HG03045 (cell line): ENCODE results near the gene SRRM2.

ENCODE experiments used
- ATAC-seq: cut with Tn5 transposase; IDR thresholded peaks from one replicate; pipeline ENCODE4 v1.9.1; 2021; ENCODE audit warnings: mild to moderate bottlenecking, moderate library complexity; ENCODE audit not compliant: unreplicated experiment

SRRM2 gene

DNA sequence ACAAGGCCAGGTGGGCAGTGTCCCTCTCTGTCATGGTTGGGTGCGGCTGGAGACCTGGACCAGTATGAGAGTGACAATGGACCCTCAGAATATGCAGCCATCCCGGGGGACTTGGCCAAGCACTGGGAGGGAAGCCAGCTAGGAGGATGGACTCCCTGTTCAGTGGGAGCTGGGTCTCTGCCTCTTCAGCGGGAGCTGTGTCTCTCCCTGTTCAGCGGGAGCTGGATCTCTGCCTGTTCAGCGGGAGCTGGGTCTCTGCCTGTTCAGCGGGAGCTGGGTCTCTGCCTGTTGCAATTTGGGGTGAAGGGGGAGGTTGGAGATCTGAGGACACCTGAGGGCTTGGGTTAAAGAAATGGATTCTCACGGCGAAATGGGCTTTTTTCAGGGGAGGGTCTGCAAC is 38.7 kb downstream of the SRRM2 start:
- no peak for ATAC-seq

DNA sequence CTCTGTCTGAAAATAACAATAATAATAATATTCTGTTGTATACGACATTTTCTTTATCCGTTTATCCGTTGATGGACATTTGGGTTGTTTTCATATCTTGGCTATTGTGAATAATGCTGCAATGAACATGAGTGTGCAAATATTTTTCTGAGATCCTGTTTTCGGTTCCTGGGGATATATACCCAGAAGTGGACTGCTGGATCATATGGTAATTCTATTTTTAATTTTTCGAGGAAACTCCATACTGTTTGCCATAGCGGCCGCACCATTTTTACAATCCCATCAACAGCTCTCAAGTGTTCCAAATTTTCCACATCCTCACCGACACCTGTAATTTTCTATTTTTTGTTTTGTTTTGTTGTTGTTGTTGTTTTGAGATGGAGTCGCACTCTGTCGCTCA is 40.5 kb downstream of the SRRM2 start:
- no peak for ATAC-seq

DNA sequence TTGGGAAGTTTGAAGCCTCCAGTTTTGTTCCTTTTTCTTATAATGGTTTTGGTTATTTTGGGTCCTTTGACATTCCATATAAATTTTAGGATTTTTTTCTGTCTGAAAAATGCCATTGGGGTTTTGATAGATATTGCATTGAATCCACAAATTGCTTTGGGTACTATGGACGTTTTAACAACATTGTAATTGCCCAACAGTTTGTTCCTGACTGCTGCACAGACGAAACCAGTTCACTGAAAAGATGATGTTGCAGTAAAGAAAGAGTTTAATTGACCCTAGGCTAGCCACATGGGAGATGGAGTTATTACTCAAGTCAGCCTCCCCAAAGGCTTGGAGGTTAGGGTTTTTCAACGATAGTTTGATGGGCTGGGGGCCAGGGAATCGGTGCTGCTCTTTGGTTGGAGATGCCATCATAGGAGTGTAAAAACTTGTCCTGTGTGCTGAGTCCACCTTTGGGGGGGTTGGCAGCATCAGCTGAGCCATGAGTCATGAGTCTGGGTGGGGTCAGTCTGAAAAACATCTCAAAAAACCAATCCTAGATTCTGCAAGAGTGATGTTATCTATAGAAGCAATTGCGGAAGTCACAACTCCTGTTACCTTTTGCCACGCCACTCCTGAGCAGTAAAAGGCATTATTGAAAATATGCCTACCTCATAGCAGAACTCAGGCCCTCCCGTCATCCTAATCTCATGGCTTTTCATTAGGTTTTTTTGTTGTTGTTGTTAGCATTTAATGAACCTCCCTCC is 43.1 kb downstream of the SRRM2 start:
- ATAC-seq, result no peak

DNA sequence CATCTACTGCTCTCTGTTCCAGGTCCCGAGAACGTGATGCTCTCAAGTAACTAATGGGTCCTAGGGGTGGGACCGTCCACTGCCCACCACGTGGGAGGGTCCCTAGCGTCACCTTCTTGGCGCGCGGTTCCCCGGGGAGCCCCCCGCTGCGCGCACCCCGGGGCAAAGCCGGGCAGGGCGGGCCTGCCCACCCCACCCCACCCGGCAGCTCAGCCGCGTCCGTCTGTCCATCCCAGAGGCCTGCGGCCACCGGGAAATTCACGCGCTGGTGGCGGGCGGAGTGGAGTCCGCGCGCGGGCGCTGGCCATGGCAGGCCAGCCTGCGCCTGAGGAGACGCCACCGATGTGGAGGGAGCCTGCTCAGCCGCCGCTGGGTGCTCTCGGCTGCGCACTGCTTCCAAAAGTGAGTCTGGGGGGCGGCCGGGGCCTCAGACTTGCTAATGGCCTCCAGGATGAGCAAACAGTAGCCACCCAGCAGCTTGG is 46.3 kb downstream of the SRRM2 start:
- ATAC-seq, result no peak

DNA sequence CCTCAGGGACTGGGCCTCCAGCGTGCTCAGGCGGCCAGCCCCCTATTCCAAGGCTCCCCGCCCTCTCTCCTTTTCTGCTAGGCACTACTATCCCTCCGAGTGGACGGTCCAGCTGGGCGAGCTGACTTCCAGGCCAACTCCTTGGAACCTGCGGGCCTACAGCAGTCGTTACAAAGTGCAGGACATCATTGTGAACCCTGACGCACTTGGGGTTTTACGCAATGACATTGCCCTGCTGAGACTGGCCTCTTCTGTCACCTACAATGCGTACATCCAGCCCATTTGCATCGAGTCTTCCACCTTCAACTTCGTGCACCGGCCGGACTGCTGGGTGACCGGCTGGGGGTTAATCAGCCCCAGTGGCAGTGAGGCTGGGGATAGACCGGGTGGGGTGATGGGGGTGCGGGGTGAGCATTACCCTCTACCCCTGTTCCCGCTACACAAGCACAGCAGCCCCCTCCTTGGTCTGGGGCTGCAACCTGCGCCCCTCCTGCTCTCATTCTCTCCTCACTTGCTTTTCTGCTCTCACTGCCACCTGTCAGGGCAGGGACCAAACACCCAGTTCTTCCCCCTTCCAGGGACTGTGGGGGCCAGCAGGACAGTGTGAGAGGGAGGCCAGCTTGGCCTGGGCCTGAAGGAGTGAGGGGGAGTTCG is 46.9 kb downstream of the SRRM2 start:
- no peak for ATAC-seq

DNA sequence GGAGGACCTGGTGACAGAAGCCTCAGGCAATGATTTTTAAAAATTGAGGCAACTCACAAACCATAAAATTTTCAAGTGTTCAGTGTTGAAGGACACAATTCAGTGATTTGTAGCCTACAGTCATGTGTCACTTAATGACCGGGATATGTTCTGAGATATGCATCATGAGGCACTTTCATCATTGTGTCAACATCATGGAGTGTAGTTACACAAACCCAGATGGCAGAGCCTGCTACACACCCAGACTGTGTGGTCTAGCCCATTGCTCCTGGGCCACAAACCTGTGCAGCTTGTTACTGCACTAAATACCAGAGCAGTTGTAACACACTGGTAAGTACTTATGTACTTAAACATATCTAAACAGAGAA is 47.4 kb downstream of the SRRM2 start:
- no peak for ATAC-seq

DNA sequence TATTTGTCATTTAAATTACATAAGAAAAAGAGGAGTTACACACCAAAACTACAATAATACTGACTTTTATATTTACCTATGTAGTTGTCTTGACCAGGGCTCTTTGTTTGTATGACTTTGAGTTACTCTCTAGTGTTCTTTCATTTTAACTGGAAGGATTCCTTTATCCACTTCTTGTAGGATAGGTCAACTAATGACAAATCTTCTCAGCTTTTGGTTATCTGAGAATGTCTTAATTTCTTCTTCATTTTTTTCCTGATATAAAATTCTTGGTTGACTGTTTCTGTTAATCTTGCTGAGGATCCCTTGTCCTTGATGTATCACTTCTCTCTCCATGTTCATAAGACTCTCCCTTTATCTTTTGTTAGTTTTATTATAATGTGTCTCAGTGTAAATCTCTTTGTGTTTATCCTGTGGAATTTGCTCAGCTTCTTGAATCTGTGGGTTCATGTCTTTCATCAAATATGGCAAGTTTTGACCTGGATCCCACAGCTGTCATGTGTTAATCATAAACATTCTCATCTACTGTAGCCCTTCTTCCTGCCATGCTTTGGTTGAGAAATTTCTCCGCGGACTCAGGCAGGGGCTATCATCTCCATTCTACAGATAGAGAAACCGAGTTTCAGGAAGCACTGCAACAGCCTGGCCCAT is 51.2 kb downstream of the SRRM2 start:
- no peak for ATAC-seq

DNA sequence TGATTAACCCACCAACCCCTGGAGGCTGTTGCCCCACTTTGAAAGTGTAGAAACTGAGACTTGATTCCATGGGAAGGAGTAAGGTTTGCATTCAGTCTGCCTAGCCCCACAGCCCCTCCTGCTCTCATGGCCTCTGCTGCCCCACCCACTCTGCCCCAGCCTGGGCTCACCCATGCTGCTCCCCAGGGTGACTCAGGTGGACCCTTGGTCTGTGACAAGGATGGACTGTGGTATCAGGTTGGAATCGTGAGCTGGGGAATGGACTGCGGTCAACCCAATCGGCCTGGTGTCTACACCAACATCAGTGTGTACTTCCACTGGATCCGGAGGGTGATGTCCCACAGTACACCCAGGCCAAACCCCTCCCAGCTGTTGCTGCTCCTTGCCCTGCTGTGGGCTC is 52.3 kb downstream of the SRRM2 start:
- no peak for ATAC-seq

DNA sequence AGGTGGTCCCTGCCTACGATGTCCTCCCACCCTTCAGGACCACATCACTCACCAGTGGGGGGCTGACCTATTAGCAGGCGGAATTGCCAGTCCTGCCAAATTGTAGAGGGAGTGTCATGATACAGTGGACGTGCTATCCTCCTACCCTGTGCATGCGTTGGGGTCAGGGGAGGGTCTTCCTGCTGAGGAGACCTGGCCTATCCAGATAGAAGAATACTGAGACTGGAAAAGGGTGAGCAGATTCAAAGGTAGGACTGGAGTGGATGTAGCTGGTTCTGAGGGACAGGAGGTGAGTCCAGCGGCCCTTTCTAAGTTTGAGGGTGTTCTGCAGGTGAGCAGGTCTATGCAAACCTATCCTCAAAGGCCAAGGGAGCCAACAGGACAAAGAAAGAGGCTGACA is 53.8 kb downstream of the SRRM2 start:
- ATAC-seq, result no peak

DNA sequence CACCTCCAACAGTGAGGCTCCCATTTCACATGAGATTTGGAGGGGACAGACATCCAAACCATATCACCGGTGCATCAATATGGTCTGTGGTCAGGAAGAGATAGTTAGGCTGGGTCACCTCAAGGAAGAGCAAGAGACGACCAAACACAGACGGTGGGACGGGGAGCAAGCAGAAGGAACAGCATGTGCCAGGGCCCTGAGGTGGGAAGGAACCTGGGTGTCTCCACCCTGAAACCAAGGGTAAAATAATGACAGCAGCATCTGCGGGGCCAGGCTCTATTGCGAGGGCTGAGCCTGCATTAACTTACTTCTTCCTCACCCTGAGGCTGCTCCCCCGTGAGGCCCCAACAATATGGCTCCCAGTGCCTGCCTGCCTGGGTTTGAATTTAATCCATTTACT is 55.7 kb downstream of the SRRM2 start:
- ATAC-seq, result no peak

DNA sequence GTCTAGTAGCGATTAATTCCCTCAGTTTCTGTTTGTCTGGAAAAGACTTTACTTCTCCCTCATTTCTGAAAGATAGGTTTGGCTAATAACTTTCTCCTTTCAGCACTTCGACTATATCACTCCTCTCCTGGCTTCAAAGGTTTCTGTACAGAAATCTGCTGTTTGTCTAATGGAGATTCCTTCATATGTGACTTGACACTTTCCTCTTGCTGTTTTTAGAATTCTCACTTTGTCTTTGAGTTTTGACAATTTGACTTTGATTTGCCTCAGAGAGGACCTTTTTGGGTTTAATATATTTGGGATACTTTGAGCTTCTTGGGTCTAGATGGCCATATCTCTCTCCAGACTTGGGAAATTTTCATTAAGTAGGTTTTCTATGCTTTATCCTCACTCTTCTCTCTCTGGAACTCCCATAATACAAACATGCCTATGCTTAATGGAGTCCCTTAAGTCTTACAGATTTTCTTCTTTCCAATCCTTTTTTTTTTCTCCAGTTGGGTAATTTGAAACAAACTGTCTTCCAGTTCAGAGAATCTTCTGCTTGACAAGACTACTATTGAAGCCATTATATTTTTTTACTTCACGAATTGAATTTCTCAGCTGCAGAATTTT is 56.8 kb downstream of the SRRM2 start:
- ATAC-seq, result no peak

DNA sequence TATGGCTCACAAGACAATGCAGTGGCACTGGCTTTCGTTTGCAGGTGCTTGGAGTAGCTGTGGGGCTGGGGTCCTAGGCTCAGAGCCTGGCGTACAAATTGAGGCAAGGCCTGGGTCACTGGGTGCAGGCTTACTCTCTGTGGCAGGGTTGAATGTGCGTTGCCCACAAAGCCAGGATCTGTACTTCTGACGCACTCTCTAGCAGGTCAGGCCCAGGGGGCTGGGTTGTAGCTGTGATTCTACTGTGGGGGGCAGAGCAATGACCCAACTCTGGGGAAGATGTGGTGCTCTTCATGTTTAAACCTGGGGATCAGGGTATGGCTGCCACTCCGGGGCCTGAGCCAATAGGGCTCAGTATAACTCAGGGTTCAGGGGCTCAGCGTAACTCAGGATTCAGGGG is 58.2 kb downstream of the SRRM2 start:
- ATAC-seq, result no peak

DNA sequence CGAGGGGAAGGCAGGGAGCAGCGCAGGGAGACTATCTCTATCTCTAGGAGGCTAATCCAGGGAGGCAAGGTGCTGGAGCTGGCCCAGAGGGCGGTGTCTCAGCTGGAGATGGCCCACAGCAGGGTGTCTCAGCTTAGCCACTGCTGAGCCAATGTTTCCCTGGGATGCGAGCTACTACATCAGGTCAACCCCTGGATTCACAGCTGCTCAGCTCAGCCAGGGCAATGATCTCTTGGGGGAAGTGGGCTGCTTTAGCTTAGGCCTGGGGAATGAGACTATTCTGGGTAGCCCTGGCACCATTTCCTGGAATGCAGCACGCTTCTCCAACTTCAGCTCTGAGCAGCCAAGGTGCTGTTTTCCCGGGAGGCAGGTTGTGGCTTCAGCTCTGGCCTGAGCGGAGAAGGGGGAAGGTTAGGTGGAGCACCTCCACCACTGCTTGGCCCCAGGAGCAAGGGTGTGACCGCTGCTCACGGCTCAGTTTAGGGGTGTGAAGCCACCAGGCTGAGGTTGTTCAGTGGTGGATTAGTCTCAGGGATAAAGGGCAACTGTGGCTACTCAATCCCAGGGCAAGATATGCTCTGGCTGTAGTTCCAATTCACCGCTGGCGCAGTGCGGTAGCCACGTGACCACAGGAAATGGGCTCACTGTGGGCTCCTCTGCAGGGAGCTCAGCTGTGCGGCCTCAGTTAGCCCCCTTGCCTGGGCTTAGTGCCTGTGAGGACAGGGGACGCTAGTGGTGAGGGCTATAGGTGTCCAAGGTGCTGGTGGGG is 59.4 kb downstream of the SRRM2 start:
- ATAC-seq, result no peak

DNA sequence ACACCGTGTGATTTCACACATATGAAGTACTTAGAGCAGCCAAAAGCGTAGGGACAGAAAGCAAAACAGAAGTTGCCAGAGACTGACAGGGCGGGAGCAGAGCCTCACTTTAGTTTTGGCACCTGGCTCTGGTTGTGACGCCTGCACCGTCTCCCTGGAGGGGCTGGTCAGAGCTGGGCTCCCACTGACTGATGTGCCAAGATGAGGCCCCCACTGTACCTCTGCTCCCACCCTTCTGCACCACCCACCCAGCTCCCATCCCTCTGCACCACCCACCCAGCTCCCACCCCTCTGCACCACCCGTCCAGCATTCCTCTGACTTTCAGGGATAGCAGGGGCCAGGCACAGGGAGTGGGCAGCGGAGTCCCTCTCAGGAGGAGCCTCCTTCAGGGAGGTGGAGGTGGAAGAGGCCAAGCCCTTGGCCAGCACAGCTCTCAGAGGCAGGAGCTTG is 61.4 kb downstream of the SRRM2 start:
- ATAC-seq, result no peak

DNA sequence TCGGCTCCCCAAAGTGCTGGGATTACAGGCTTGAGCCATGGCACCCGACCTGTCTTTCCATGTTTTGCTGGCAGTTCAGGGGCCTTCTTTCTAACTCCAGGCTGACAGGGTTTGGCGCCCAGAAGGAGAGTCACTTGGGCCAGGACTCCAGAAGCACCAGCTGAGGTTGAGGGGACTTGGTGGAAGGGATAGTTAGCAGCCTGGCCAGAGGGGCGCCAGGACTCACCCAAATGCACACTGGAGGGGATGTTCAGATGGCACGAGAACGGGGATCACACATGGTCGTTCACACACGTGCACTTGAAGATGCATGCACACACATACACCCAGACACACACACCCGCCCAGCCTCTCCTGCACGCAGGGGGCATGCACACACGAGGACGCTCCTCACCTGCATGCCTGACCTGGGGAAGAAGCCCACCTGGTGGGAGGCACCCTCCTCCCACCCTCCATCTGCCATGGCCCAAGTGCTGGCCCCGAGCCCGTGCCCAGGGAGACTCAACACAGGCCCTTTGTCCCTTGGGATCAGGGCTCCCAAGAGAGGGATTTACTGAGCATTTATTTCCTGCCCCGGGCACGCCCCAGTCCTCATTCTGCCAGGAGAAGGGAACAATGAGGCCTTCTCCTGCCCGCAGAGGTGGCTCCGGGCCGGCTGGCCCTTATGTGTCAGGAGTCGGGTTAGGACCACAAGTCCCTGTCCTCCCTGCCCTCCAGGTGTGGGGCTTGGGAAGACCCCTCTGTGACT is 62.3 kb downstream of the SRRM2 start:
- ATAC-seq, result no peak

DNA sequence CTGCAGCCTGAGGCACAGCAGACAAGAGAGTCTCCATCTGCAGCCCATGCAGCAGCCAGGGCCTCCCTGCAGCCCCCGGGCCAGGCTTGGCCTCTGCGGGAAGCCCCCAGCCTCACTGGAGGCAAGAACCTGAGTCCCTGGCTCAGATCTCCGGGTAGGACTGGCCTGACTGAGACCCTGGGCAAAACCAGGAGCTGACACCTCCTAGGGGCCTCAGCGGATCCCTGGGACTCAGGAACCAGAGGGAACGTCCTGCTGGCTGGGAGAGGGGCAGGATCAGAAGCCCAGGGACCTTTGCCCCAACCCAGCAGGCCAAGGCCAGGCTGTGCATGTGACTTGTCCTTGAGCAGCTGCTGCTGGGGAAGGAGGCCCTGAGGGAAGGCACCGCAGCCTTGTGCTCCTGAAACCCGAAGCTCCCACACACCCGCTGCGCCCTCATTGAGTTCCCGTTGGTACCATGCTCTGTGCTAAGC is 62.9 kb downstream of the SRRM2 start:
- no peak for ATAC-seq

DNA sequence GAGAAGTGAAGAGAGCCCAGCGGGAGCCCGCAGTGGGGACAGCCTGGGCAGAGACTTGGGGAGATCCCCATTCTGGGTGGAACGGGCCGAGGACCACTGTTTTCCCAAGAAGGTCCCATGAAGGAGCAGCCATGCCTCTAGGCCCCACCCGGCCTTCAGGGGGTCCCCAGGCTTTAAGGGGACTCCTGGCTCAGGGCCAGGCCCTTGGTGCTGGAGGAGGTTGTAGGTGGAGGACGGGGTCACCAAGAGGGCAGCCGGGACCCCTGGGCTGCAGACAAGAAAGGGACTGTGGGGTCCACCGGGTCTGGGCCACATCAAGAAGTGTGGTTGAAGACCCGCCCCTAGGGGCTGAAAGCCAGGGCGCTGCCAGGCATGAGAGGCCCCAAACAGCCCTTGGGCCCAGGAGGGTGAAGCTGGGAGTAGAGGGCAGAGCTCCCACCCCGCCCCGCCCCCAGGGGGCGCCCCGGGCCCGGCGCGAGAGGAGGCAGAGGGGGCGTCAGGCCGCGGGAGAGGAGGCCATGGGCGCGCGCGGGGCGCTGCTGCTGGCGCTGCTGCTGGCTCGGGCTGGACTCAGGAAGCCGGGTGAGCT is 64.4 kb downstream of the SRRM2 start, which contains the start of gene PRSS21:
Gene PRSS21 (plus strand): TSS at position 487 of the 589 bp plus-strand sequence. CDS start 32 bp downstream, at position 519.
- no peak for ATAC-seq

DNA sequence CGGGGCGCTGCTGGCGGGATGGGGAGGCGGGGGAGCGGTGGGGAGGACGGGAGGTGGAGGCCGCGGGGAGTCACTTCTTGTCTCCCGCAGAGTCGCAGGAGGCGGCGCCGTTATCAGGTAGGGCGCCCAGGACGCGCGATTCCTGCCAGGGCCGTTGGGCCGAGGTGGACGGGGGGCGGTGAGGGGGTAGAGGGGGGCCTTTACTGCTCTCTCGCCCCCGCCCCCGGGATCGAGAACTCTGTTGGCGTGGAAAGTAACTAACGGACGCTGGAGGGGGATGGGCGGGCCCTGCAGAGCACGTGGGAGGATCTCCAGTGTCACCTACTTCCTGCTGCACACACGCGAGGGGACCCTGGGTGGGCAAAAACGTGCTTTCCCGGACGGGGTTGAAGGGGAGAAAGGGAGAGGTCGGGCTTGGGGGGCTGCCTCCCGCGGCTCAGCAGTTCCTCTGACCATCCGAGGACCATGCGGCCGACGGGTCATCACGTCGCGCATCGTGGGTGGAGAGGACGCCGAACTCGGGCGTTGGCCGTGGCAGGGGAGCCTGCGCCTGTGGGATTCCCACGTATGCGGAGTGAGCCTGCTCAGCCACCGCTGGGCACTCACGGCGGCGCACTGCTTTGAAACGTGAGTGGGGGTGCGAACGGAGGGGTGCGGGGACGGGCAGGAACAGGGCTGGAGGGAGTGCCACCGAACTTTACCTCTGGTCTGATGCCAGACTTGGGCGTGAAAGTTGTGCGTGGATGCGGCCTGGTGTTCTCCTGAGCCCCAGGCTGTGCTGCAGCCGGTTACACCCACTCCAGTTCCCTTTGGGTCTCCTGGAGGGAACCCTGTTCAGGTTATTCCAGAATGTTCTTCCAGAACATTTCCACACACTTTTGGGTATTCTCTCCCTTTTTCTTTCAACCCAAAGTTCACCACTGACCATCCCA is 65.2 kb downstream of the SRRM2 start:
- no peak for ATAC-seq
